ENCODE measurements around the gene PNP. TPM values are rescaled to one million over a fixed set of nuclear protein-coding genes. Genes with fewer than 3 reads are reported as not detected.

The PNP gene
- total and polyA plus RNA-seq, 4 donors: 15.5 to 119 (median 37.0) TPM

GRCh38 chr14:20476776-20477175, 7.6 kb downstream of the PNP start:
- no peak for TF ChIP-seq CTCF (IDR thresholded peaks at IDR 0.05; ENCODE audit: control extremely low read depth, extremely low read depth)
- DNase-seq: no peak
- 62 to 74% methylated on average over 5 of the region's 5 CpGs for WGBS, 2 donors
- no peak for ATAC-seq (ENCODE audit: insufficient read depth, low FRiP score)
- Histone ChIP-seq H3K4me1 (ENCODE audit: control insufficient read depth in 5 of 5, insufficient read depth in 5 of 5, low read length in 5 of 5) (peaks cover 0 to 14% (median 6%) of the 10 kb centered on the region in 5 donors), H3K27ac (ENCODE audit: low read depth in 1 of 2, low read length in 1 of 2) (peak overlapping the region in 1 of 2 donors; percentile 50), H3K36me3 (ENCODE audit: control insufficient read depth in 4 of 4, insufficient read depth in 4 of 4, low read length in 4 of 4) (peaks cover 0 to 31% (median 13%) of the 10 kb centered on the region in 4 donors), H3K9ac (ENCODE audit: insufficient read depth in 1 of 2, low read length in 2 of 2) (no peak overlapping the region), H3K4me3 (no peak overlapping the region), H3K9me3 (ENCODE audit: control insufficient read depth in 4 of 4, insufficient read depth in 3 of 4, low read length in 3 of 4) (peaks cover 0 to 2% (median 0%) of the 10 kb centered on the region in 4 donors), H3K27me3 (ENCODE audit: control insufficient read depth in 3 of 3, insufficient read depth in 3 of 3, low read length in 2 of 3) (no peaks in the 10 kb centered on the region)

GRCh38 chr14:20477211-20477876, 8.1 kb downstream of the PNP start:
- ATAC-seq (ENCODE audit: insufficient read depth, low FRiP score) (peak; percentile 66), DNase-seq (peak; percentile 32 to 71 (median 36))
- no peaks in the 10 kb centered on the region for H3K27me3 ChIP-seq (ENCODE audit: control insufficient read depth in 3 of 3, insufficient read depth in 3 of 3, low read length in 2 of 3)
- peaks cover 0 to 31% (median 13%) of the 10 kb centered on the region in 4 donors for H3K36me3 ChIP-seq (ENCODE audit: control insufficient read depth in 4 of 4, insufficient read depth in 4 of 4, low read length in 4 of 4)
- H3K27ac ChIP-seq (ENCODE audit: low read depth in 1 of 2, low read length in 1 of 2): peak overlapping the region in 1 of 2 donors; percentile 81
- peaks cover 0 to 12% (median 4%) of the 10 kb centered on the region in 5 donors for H3K4me1 ChIP-seq (ENCODE audit: control insufficient read depth in 5 of 5, insufficient read depth in 5 of 5, low read length in 5 of 5)
- H3K4me3 ChIP-seq: no peak overlapping the region
- no peak for TF ChIP-seq CTCF (IDR thresholded peaks at IDR 0.05; ENCODE audit: control extremely low read depth, extremely low read depth)
- peaks cover 0 to 2% (median 0%) of the 10 kb centered on the region in 4 donors for H3K9me3 ChIP-seq (ENCODE audit: control insufficient read depth in 4 of 4, insufficient read depth in 3 of 4, low read length in 3 of 4)
- H3K9ac ChIP-seq (ENCODE audit: insufficient read depth in 1 of 2, low read length in 2 of 2): no peak overlapping the region
- WGBS, 2 donors: 11 to 15% methylated on average over 1 of the region's 1 CpG

- Histone ChIP-seq H3K9ac (ENCODE audit: insufficient read depth in 1 of 2, low read length in 2 of 2) (no peak overlapping the region), H3K4me3 (no peak overlapping the region), H3K4me1 (ENCODE audit: control insufficient read depth in 5 of 5, insufficient read depth in 5 of 5, low read length in 5 of 5) (peaks cover 0 to 12% (median 4%) of the 10 kb centered on the region in 5 donors), H3K27ac (ENCODE audit: low read depth in 1 of 2, low read length in 1 of 2) (no peak overlapping the region), H3K9me3 (ENCODE audit: control insufficient read depth in 4 of 4, insufficient read depth in 3 of 4, low read length in 3 of 4) (peaks cover 0 to 2% (median 0%) of the 10 kb centered on the region in 4 donors), H3K36me3 (ENCODE audit: control insufficient read depth in 4 of 4, insufficient read depth in 4 of 4, low read length in 4 of 4) (peaks cover 0 to 27% (median 12%) of the 10 kb centered on the region in 4 donors), H3K27me3 (ENCODE audit: control insufficient read depth in 3 of 3, insufficient read depth in 3 of 3, low read length in 2 of 3) (no peaks in the 10 kb centered on the region)
- no peak for TF ChIP-seq CTCF (IDR thresholded peaks at IDR 0.05; ENCODE audit: control extremely low read depth, extremely low read depth)
- ATAC-seq (ENCODE audit: insufficient read depth, low FRiP score): no peak
- 86 to 93% methylated on average over 2 of the region's 2 CpGs for WGBS, 2 donors
- DNase-seq: no peak
Observed at GRCh38 chr14:20478894-20479293, 9.7 kb downstream of the PNP start.
